Panc1 (cell line): ENCODE measurements around the gene AATK. TPM values are rescaled to one million over a fixed set of nuclear protein-coding genes. Genes with fewer than 3 reads are reported as not detected.
A peak's percentile ranks its signal among the peaks of the same experiment; 100 is the strongest.

Source experiments
- ATAC-seq: fragments of 200-7000 bp; cut with Tn5 transposase; 2 replicates; pipeline ENCODE4 v1.9.1; 2020; ENCODE audit warnings: mild to moderate bottlenecking, moderate library complexity
- BruUV-seq: library from RNA; stranded (reverse); fragments of 400-500 nt; replicated peaks from 2 replicates; lab custom pipeline; 2021; lab: Mats Ljungman, UMichigan
- CTCF ChIA-PET: fragments of 300-600 bp; sonication (Branson Sonifier 250); formaldehyde crosslinking; loops from one replicate; lab custom pipeline; 2022; ENCODE audit warnings: antibody characterized with exemption; lab: Charles Lee
- POLR2A ChIA-PET: fragments of 300-600 bp; sonication (Branson Sonifier 250); formaldehyde crosslinking; loops from one replicate; lab custom pipeline; 2022; ENCODE audit warnings: antibody characterized with exemption; lab: Charles Lee
- DNase-seq: peaks from one replicate; pipeline ENCODE4 v3.0.0-alpha.2; 2010; ENCODE audit warnings: low read depth, low spot score
- H3K27ac ChIP-seq: 2 replicates; pipeline ENCODE4 v1.5.1; 2011; ENCODE audit warnings: mild to moderate bottlenecking, low read length, inconsistent platforms
- H3K27me3 ChIP-seq: fragments of 200-500 bp; sonication (Bioruptor generic); 2 replicates; pipeline ENCODE4 v1.6.0; 2014; ENCODE audit warnings: low read length, inconsistent platforms; ENCODE audit not compliant: control insufficient read depth, insufficient read depth
- H3K36me3 ChIP-seq: fragments of 200-500 bp; sonication (Bioruptor generic); 2 replicates; pipeline ENCODE4 v1.5.1; 2014; ENCODE audit warnings: inconsistent platforms, mild to moderate bottlenecking, low read length, moderate library complexity; ENCODE audit not compliant: control insufficient read depth, insufficient read depth
- H3K4me1 ChIP-seq: 2 replicates; pipeline ENCODE4 v1.5.1; 2011; ENCODE audit warnings: inconsistent platforms, mild to moderate bottlenecking, low read length, moderate library complexity; ENCODE audit not compliant: control insufficient read depth, insufficient read depth
- H3K4me3 ChIP-seq, 2 experiments: 2 replicates each; pipeline ENCODE4 v1.5.1; 2011 to 2012; ENCODE audit warnings: low read depth in 2 of 2, low read length in 2 of 2, mild to moderate bottlenecking in 2 of 2, inconsistent platforms in 1 of 2, moderate library complexity in 1 of 2
- H3K9me3 ChIP-seq: fragments of 200-500 bp; sonication (Bioruptor generic); 2 replicates; pipeline ENCODE4 v1.5.1; 2014; ENCODE audit warnings: low read depth, mild to moderate bottlenecking, inconsistent platforms, low read length, moderate library complexity; ENCODE audit not compliant: control insufficient read depth, insufficient read depth
- CTCF ChIP-seq: fragments of 450-650 bp; IDR thresholded peaks from 2 replicates; pipeline ENCODE4 v1.5.1; 2017; ENCODE audit warnings: mild to moderate bottlenecking
- POLR2AphosphoS5 ChIP-seq: IDR thresholded peaks from 2 replicates; pipeline ENCODE4 v1.6.1; 2012; ENCODE audit warnings: mild to moderate bottlenecking, low read depth, low read length, moderate library complexity
- REST ChIP-seq, 2 experiments: IDR thresholded peaks; 2 replicates each; pipeline ENCODE4 v1.6.1; 2011 to 2012; ENCODE audit warnings: low read depth in 2 of 2, control low read depth in 1 of 2, low read length in 1 of 2, mild to moderate bottlenecking in 1 of 2, moderate library complexity in 1 of 2; ENCODE audit not compliant: insufficient read depth in 1 of 2
- SIN3A ChIP-seq: IDR thresholded peaks from 2 replicates; pipeline ENCODE4 v1.6.1; 2012; ENCODE audit warnings: low read depth, mild to moderate bottlenecking, low read length, moderate library complexity, borderline replicate concordance; ENCODE audit not compliant: insufficient read depth
- TCF7L2 ChIP-seq: IDR thresholded peaks from 2 replicates; pipeline ENCODE4 v1.6.1; 2011; ENCODE audit warnings: mild to moderate bottlenecking, low read depth, low read length, inconsistent platforms
- in situ Hi-C: cut with HindIII; loops from 2 replicates; pipeline ENCODE4 v1.10.0; 2016; ENCODE audit warnings: low sequenced_read_pairs, low pct_unique_long_range_greater_than_20kb
- intact Hi-C: fragments of 100-400 bp; cut with micrococcal nuclease; formaldehyde crosslinking; loops from one replicate; pipeline ENCODE4 v1.10.0; 2022; ENCODE audit not compliant: unreplicated experiment
- total RNA-seq: library from RNA; stranded (reverse); gene quantifications from one replicate; pipeline ENCODE4 v1.2.1, GENCODE V29; 2021; ENCODE audit not compliant: unreplicated experiment

The AATK gene
- total RNA-seq, 1 experiment from 2014 or later = 3.7 TPM

- H3K9me3 ChIP-seq = no peaks in the 10 kb centered on the region
- no peak for TF ChIP-seq REST (IDR thresholded peaks at IDR 0.05; ENCODE audit: insufficient read depth in 1 of 2, low read depth in 2 of 2, low read length in 1 of 2)
- no peak for TF ChIP-seq TCF7L2
- no peak for TF ChIP-seq CTCF
- no peak for TF ChIP-seq SIN3A
- no peak for TF ChIP-seq POLR2AphosphoS5
- ChIA-PET POLR2A (no interaction called here), CTCF (no interaction called here)
- ATAC-seq (no peak), DNase-seq (no peak)
- H3K4me1 ChIP-seq = no peaks in the 10 kb centered on the region
- H3K36me3 ChIP-seq = no peaks in the 10 kb centered on the region
- in situ Hi-C loops = no loop called here
- H3K4me3 ChIP-seq = no peak overlapping the region
- no peak overlapping the region for H3K27ac ChIP-seq
- intact Hi-C loops = no loop called here
- H3K27me3 ChIP-seq = no peaks in the 10 kb centered on the region
- no TSS peak for BruUV-seq
These were observed 7.7 kb upstream of the AATK start for GRCh38 chr17:81173762-81174155.

GRCh38 chr17:81173052-81173761 lies 7.2 kb upstream of the AATK start:
- ChIA-PET POLR2A (no interaction called here), CTCF (no interaction called here)
- Histone ChIP-seq H3K4me1 (no peaks in the 10 kb centered on the region), H3K27ac (no peak overlapping the region), H3K36me3 (no peaks in the 10 kb centered on the region), H3K4me3 (no peak overlapping the region), H3K27me3 (no peaks in the 10 kb centered on the region), H3K9me3 (no peaks in the 10 kb centered on the region)
- DNase-seq (no peak), ATAC-seq (0 out of 2 replicates have a peak, but pooled peaks have one; percentile 23)
- in situ Hi-C loops (no loop called here), intact Hi-C loops (no loop called here)
- TF ChIP-seq POLR2AphosphoS5 = no peak
- no peak for TF ChIP-seq CTCF
- TF ChIP-seq REST (IDR thresholded peaks at IDR 0.05; ENCODE audit: insufficient read depth in 1 of 2, low read depth in 2 of 2, low read length in 1 of 2) = no peak
- no peak for TF ChIP-seq TCF7L2
- TF ChIP-seq SIN3A = no peak
- BruUV-seq = no TSS peak
